Eye (tissue), 1 donor: Measurements from ENCODE around the gene SPINK2.

Experiments used
- DNase-seq: peaks from one replicate; pipeline ENCODE4 v3.0.0-alpha.2; 2015

Gene SPINK2

GRCh38 chr4:56821381-56822243 is at the start of gene SPINK2:
Gene SPINK2, minus strand, starts transcription at chr4:56821701. Its CDS starts 39 bp downstream, at chr4:56821662.
- DNase-seq, result peak; percentile 59

GRCh38 chr4:56870946-56871345 is 49.4 kb upstream of the SPINK2 start:
- DNase-seq, result peak; percentile 87

- no peak for DNase-seq
Measured at GRCh38 chr4:56863441-56864139, 42.1 kb upstream of the SPINK2 start.

- DNase-seq, result peak; percentile 11
Measured at GRCh38 chr4:56861360-56861759, 39.9 kb upstream of the SPINK2 start.

- DNase-seq, result no peak
Measured at GRCh38 chr4:56860781-56861180, 39.3 kb upstream of the SPINK2 start.

- no peak for DNase-seq
Measured at GRCh38 chr4:56859841-56860240, 38.3 kb upstream of the SPINK2 start.

- DNase-seq, result no peak
Measured at GRCh38 chr4:56857601-56858309, 36.3 kb upstream of the SPINK2 start.

GRCh38 chr4:56856656-56857055 is 35.2 kb upstream of the SPINK2 start:
- no peak for DNase-seq

- no peak for DNase-seq
Measured at GRCh38 chr4:56850910-56851309, 29.4 kb upstream of the SPINK2 start.

GRCh38 chr4:56844802-56845580 is 23.5 kb upstream of the SPINK2 start:
- DNase-seq, result no peak

GRCh38 chr4:56843421-56843899 is 22.0 kb upstream of the SPINK2 start:
- DNase-seq, result peak; percentile 3

- no peak for DNase-seq
Measured at GRCh38 chr4:56840559-56840958, 19.1 kb upstream of the SPINK2 start.

GRCh38 chr4:56828784-56829535 is 7.5 kb upstream of the SPINK2 start:
- DNase-seq, result no peak

GRCh38 chr4:56823933-56824600 is 2.6 kb upstream of the SPINK2 start:
- DNase-seq, result no peak

- DNase-seq, result no peak
Measured at GRCh38 chr4:56818797-56819196, 2.7 kb downstream of the SPINK2 start.

GRCh38 chr4:56817840-56818491 is 3.5 kb downstream of the SPINK2 start:
- DNase-seq, result no peak

GRCh38 chr4:56806666-56807065 is 14.8 kb downstream of the SPINK2 start:
- no peak for DNase-seq

- no peak for DNase-seq
Measured at GRCh38 chr4:56804551-56804950, 16.9 kb downstream of the SPINK2 start.

GRCh38 chr4:56803471-56803870 is 18.0 kb downstream of the SPINK2 start:
- DNase-seq, result peak; percentile 5
